SK-N-SH treated with all-trans-retinoic acid at 6 μM for 48 hours (cell line): ENCODE measurements around the gene ESR2.

ENCODE experiments used
- ATAC-seq: fragments of 200-7000 bp; cut with Tn5 transposase; 3 replicates; pipeline ENCODE4 v1.9.1; 2020; ENCODE audit warnings: mild to moderate bottlenecking, moderate library complexity
- ARNTL ChIP-seq: fragments of 450-650 bp; formaldehyde crosslinking; IDR thresholded peaks from 2 replicates; pipeline ENCODE4 v1.5.0; 2020; ENCODE audit warnings: low read depth, mild to moderate bottlenecking, moderate library complexity, borderline replicate concordance
- BACH2 ChIP-seq: fragments of 250-450 bp; sonication (Bioruptor Pico); IDR thresholded peaks from 2 replicates; pipeline ENCODE4 v1.9.0; 2021; ENCODE audit warnings: mild to moderate bottlenecking, borderline replicate concordance
- CSDC2 ChIP-seq: fragments of 250-450 bp; sonication (Bioruptor Pico); IDR thresholded peaks from 2 replicates; pipeline ENCODE4 v1.5.0; 2020; ENCODE audit warnings: mild to moderate bottlenecking, moderate library complexity
- CSRNP3 ChIP-seq: fragments of 250-450 bp; sonication (Bioruptor Pico); IDR thresholded peaks from 2 replicates; pipeline ENCODE4 v1.5.1; 2021; ENCODE audit warnings: mild to moderate bottlenecking, moderate library complexity
- GLIS3 ChIP-seq: fragments of 250-450 bp; sonication (Bioruptor Pico); IDR thresholded peaks from 2 replicates; pipeline ENCODE4 v1.5.0; 2020; ENCODE audit warnings: mild to moderate bottlenecking, moderate library complexity
- ISL1 ChIP-seq: fragments of 250-450 bp; sonication (Bioruptor Pico); IDR thresholded peaks from 2 replicates; pipeline ENCODE4 v2.1.2; 2022; ENCODE audit warnings: mild to moderate bottlenecking, moderate library complexity
- OSR1 ChIP-seq: fragments of 250-450 bp; sonication (Bioruptor Pico); IDR thresholded peaks from 2 replicates; pipeline ENCODE4 v1.8.0; 2022; ENCODE audit warnings: moderate library complexity, mild to moderate bottlenecking, inconsistent platforms
- PPARA ChIP-seq: fragments of 250-450 bp; sonication (Bioruptor Pico); IDR thresholded peaks from 2 replicates; pipeline ENCODE4 v1.5.0; 2020; ENCODE audit warnings: mild to moderate bottlenecking, borderline replicate concordance
- RARB ChIP-seq: fragments of 250-450 bp; sonication (Bioruptor Pico); IDR thresholded peaks from 2 replicates; pipeline ENCODE4 v1.8.0; 2021; ENCODE audit warnings: mild to moderate bottlenecking, moderate library complexity
- TCF4 ChIP-seq: fragments of 250-450 bp; sonication (Bioruptor Pico); IDR thresholded peaks from 2 replicates; pipeline ENCODE4 v1.8.0; 2021; ENCODE audit warnings: mild to moderate bottlenecking, moderate library complexity, borderline replicate concordance
- TOX ChIP-seq: fragments of 250-450 bp; sonication (Bioruptor Pico); IDR thresholded peaks from 2 replicates; pipeline ENCODE4 v1.8.0; 2021; ENCODE audit warnings: mild to moderate bottlenecking, moderate library complexity, borderline replicate concordance
- TSHZ2 ChIP-seq: fragments of 250-450 bp; sonication (Bioruptor Pico); IDR thresholded peaks from 2 replicates; pipeline ENCODE4 v1.5.0; 2020; ENCODE audit warnings: mild to moderate bottlenecking, moderate library complexity
- ZC3H10 ChIP-seq: fragments of 250-450 bp; sonication (Bioruptor Pico); IDR thresholded peaks from 2 replicates; pipeline ENCODE4 v1.5.1; 2021; ENCODE audit warnings: mild to moderate bottlenecking, moderate library complexity
- ZFP3 ChIP-seq: fragments of 250-450 bp; sonication (Bioruptor Pico); IDR thresholded peaks from 2 replicates; pipeline ENCODE4 v1.5.0; 2020; ENCODE audit warnings: mild to moderate bottlenecking, moderate library complexity
- ZNF565 ChIP-seq: fragments of 450-650 bp; formaldehyde crosslinking; conservative IDR thresholded peaks from 2 replicates; pipeline ENCODE4 v1.5.0; 2020; ENCODE audit warnings: low read depth, mild to moderate bottlenecking, moderate library complexity
- ZNF8 ChIP-seq: fragments of 450-650 bp; formaldehyde crosslinking; IDR thresholded peaks from 2 replicates; pipeline ENCODE4 v1.5.0; 2020; ENCODE audit warnings: mild to moderate bottlenecking, moderate library complexity
- TF ChIP-seq, protein P1 (sequence below): fragments of 250-450 bp; sonication (Bioruptor Pico); IDR thresholded peaks from 2 replicates; pipeline ENCODE4 v1.8.0; 2021; ENCODE audit warnings: low read depth, mild to moderate bottlenecking, moderate library complexity, borderline replicate concordance
- TF ChIP-seq, protein P2 (sequence below): fragments of 250-450 bp; sonication (Bioruptor Pico); IDR thresholded peaks from 2 replicates; pipeline ENCODE4 v1.8.0; 2020; ENCODE audit warnings: mild to moderate bottlenecking, moderate library complexity, borderline replicate concordance

ESR2 gene

DNA sequence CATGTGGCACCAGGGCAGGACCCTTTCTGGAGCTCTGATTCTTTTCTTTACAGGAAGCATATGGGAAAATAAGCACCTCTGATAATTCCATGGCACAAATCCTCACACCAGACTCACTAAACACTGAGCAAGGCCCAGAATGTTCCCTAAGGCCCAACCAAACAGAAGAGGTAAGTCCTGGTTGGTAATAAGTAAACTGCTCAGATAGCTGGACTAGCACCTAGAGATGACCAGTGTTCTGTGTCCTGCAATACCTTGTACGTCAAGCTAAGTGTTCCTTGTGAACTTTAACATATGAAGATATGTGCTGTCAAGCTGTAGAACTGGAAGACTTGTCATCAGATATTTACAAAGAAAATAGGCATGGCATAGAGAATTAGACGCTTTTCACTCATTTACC lies 186.7 kb downstream of the ESR2 start:
- no peak for ATAC-seq
- no peak for TF ChIP-seq RARB (CRISPR knock-in tag)
- TF ChIP-seq, all 23 proteins: peak for 0

DNA sequence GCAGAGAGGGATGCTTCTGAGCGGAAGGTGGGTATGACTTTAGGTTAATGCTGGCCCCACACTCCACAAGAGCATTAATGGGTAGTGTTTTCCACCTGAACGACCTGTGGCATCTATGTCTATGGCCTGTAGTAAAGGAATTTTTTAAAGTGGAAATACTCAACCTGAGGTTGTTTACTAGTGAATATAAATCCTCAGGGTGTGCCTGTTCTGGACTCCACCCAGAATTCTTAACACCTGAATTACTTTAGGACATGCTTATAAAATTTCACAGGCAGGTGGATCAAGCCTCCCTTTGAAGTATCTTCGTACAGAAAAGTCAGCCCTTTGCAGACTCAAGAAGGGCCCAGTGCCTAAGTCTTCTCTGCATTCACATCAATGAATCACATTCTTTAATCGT lies 196.1 kb downstream of the ESR2 start:
- ATAC-seq = no peak

DNA sequence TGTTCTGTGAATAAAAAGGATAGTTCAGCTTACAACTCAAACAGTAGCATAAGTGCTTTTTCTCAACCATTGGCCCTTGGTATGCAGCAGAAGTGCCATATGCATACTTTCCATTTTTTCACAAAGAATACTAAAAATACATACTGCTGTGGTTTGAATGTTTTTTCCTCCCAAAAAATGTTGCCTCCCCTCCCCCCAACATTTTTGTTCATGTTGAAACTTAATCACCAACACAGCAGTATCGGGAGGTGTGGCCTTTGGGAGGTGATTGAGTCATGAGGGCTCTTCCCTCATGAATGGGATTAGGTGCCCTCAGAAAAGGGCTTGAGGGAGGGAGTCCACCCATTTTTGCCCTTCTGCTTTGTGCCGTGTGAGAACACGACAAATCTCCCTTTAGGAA lies 198.6 kb downstream of the ESR2 start:
- peak; percentile 22; the same call in 1 of the 3 replicates for ATAC-seq
- TF ChIP-seq ZFP3 (CRISPR knock-in tag) = no peak

More for the DNA sequence above, 196.1 kb downstream of the ESR2 start:
- no peak for TF ChIP-seq ZFP3 (CRISPR knock-in tag)
- TF ChIP-seq, protein P1, sequence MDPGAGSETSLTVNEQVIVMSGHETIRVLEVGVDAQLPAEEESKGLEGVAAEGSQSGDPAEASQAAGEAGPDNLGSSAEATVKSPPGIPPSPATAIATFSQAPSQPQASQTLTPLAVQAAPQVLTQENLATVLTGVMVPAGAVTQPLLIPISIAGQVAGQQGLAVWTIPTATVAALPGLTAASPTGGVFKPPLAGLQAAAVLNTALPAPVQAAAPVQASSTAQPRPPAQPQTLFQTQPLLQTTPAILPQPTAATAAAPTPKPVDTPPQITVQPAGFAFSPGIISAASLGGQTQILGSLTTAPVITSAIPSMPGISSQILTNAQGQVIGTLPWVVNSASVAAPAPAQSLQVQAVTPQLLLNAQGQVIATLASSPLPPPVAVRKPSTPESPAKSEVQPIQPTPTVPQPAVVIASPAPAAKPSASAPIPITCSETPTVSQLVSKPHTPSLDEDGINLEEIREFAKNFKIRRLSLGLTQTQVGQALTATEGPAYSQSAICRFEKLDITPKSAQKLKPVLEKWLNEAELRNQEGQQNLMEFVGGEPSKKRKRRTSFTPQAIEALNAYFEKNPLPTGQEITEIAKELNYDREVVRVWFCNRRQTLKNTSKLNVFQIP (CRISPR knock-in tag) = no peak

GRCh38 chr14:64092940-64093339 lies 201.2 kb downstream of the ESR2 start:
- no peak for TF ChIP-seq PPARA (CRISPR knock-in tag)
- TF ChIP-seq, protein P1 (CRISPR knock-in tag) = no peak
- TF ChIP-seq ARNTL (CRISPR knock-in tag) = no peak
- TF ChIP-seq OSR1 = no peak
- TF ChIP-seq ZNF8 (CRISPR knock-in tag) = no peak
- no peak for TF ChIP-seq ZC3H10 (CRISPR knock-in tag)
- TF ChIP-seq ISL1 (CRISPR knock-in tag) = no peak
- TF ChIP-seq TCF4 (CRISPR knock-in tag) = no peak
- TF ChIP-seq RARB (CRISPR knock-in tag) = no peak
- no peak for TF ChIP-seq ZFP3 (CRISPR knock-in tag)
- TF ChIP-seq GLIS3 (CRISPR knock-in tag) = no peak
- no peak for TF ChIP-seq TOX
- no peak for TF ChIP-seq ZNF565
- no peak for TF ChIP-seq CSDC2 (CRISPR knock-in tag)
- no peak for TF ChIP-seq BACH2 (CRISPR knock-in tag)
- TF ChIP-seq, all 23 proteins: peak for 0
- no peak for ATAC-seq

DNA sequence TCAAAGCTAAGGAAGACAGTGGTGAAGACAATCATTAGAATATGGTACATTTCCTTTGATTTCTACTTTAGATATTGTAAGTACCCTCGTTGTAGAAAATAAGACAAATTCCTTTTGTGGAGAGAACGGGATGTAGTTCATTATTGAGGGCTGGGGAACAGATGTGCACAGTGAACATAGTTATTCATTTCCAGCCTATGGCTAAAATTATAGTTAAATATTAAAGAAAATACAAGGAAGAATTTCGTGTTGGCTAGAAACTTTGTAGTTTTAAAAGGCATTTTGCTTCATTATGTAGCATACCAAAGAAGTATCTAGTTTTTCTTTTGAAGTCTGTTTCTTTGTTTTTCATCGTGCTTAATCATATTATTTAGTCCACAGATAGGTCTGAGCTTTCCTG lies 201.8 kb downstream of the ESR2 start:
- no peak for TF ChIP-seq TOX
- TF ChIP-seq, protein P2, sequence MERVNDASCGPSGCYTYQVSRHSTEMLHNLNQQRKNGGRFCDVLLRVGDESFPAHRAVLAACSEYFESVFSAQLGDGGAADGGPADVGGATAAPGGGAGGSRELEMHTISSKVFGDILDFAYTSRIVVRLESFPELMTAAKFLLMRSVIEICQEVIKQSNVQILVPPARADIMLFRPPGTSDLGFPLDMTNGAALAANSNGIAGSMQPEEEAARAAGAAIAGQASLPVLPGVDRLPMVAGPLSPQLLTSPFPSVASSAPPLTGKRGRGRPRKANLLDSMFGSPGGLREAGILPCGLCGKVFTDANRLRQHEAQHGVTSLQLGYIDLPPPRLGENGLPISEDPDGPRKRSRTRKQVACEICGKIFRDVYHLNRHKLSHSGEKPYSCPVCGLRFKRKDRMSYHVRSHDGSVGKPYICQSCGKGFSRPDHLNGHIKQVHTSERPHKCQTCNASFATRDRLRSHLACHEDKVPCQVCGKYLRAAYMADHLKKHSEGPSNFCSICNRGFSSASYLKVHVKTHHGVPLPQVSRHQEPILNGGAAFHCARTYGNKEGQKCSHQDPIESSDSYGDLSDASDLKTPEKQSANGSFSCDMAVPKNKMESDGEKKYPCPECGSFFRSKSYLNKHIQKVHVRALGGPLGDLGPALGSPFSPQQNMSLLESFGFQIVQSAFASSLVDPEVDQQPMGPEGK = no peak
- TF ChIP-seq ZNF565 = no peak
- TF ChIP-seq ZNF8 (CRISPR knock-in tag) = no peak
- TF ChIP-seq OSR1 = no peak
- TF ChIP-seq ZC3H10 (CRISPR knock-in tag) = no peak
- TF ChIP-seq CSDC2 (CRISPR knock-in tag) = no peak
- TF ChIP-seq ZFP3 (CRISPR knock-in tag) = no peak
- TF ChIP-seq CSRNP3 (CRISPR knock-in tag) = no peak
- no peak for TF ChIP-seq ISL1 (CRISPR knock-in tag)
- no peak for TF ChIP-seq TSHZ2 (CRISPR knock-in tag)
- no peak for TF ChIP-seq PPARA (CRISPR knock-in tag)
- TF ChIP-seq RARB (CRISPR knock-in tag) = no peak
- TF ChIP-seq, protein P1 (CRISPR knock-in tag) = no peak
- no peak for TF ChIP-seq GLIS3 (CRISPR knock-in tag)
- ATAC-seq = no peak
